K562 (cell line): ENCODE measurements around the gene KCNQ4. TPM values are rescaled to one million over a fixed set of nuclear protein-coding genes. Genes with fewer than 3 reads are reported as not detected.

Experiments used
- CEBPG ChIP-seq, 3 experiments: fragments of 200-800 bp in 1 of 3; sonication (Bioruptor generic) in 1 of 3; sonication (generic) in 1 of 3; formaldehyde crosslinking in 1 of 3; IDR thresholded peaks in 2 of 3; conservative IDR thresholded peaks in 1 of 3; 2 replicates each; pipeline versions ENCODE4 v1.6.1 to v1.8.0; 2016 to 2022; ENCODE audit warnings: missing compliant biosample characterization in 2 of 3, missing genetic modification characterization in 2 of 3, mild to moderate bottlenecking in 1 of 3, missing genetic modification reagents in 1 of 3
- ETV6 ChIP-seq, 3 experiments: fragments of 150-350 bp in 1 of 3; sonication (generic) in 1 of 3; formaldehyde crosslinking in 1 of 3; IDR thresholded peaks; 2 replicates each; pipeline versions ENCODE4 v1.6.1 to v1.8.0; 2014 to 2022; ENCODE audit warnings: borderline replicate concordance in 2 of 3, low read depth in 2 of 3, antibody characterized with exemption in 1 of 3, low read length in 1 of 3, mild to moderate bottlenecking in 1 of 3, missing genetic modification reagents in 1 of 3
- GABPB1 ChIP-seq: sonication (generic); formaldehyde crosslinking; IDR thresholded peaks from 2 replicates; pipeline ENCODE4 v1.8.0; 2022; ENCODE audit warnings: mild to moderate bottlenecking, missing genetic modification reagents
- KLF1 ChIP-seq: fragments of 450-650 bp; IDR thresholded peaks from 2 replicates; pipeline ENCODE4 v1.6.1; 2016; ENCODE audit warnings: missing genetic modification characterization, missing compliant biosample characterization
- MGA ChIP-seq: fragments of 450-650 bp; IDR thresholded peaks from 2 replicates; pipeline ENCODE4 v1.6.1; 2016; ENCODE audit warnings: mild to moderate bottlenecking, moderate library complexity
- PHF8 ChIP-seq: fragments of 200-600 bp; sonication (generic); IDR thresholded peaks from 2 replicates; pipeline ENCODE4 v1.6.1; 2012; ENCODE audit warnings: mixed run types, mild to moderate bottlenecking, inconsistent platforms, low read length, moderate library complexity, borderline replicate concordance
- ZNF277 ChIP-seq: fragments of 250-450 bp; sonication (Bioruptor Pico); IDR thresholded peaks from 2 replicates; pipeline ENCODE4 v1.8.0; 2022; ENCODE audit warnings: inconsistent platforms, mild to moderate bottlenecking, moderate library complexity, borderline replicate concordance
- ZNF639 ChIP-seq, 2 experiments: fragments of 200-800 bp in 1 of 2; sonication (Bioruptor generic) in 1 of 2; sonication (generic) in 1 of 2; formaldehyde crosslinking in 1 of 2; IDR thresholded peaks in 1 of 2; conservative IDR thresholded peaks in 1 of 2; 2 replicates each; pipeline versions ENCODE4 v1.5.0 to v1.6.1; 2016 to 2020; ENCODE audit warnings: missing compliant biosample characterization in 1 of 2, missing genetic modification characterization in 1 of 2, missing genetic modification reagents in 1 of 2
- ZSCAN32 ChIP-seq: fragments of 450-650 bp; formaldehyde crosslinking; IDR thresholded peaks from 2 replicates; pipeline ENCODE4 v1.4.0; 2020; ENCODE audit warnings: mild to moderate bottlenecking, moderate library complexity
- polyA plus RNA-seq, 8 experiments: library from polyadenylated mRNA; depleted of rRNA in 4 of 8; stranded (reverse) in 5 of 8; unstranded in 3 of 8; fragments of >200 nt; fragmentation: Nextera tagmentation in 2 of 8; fragmentation: Illumina TruSeq in 1 of 8; extraction: Ambion mirVana in 2 of 8; extraction: Trizol in 1 of 8; gene quantifications; 2 replicates each; pipeline versions ENCODE4 v1.2.1 to v1.2.3, GENCODE V29; 2011 to 2014; ENCODE audit warnings: inconsistent platforms in 1 of 8, missing spikeins in 1 of 8
- total RNA-seq, 7 experiments: library from RNA; depleted of rRNA in 6 of 7; stranded (reverse); fragments of >200 nt in 6 of 7; fragmentation: Illumina TruSeq in 2 of 7; extraction: Trizol in 2 of 7; gene quantifications; 2 replicates each; pipeline versions ENCODE4 v1.2.1 to v1.2.3, GENCODE V29; 2011 to 2021; ENCODE audit warnings: low replicate concordance in 1 of 7

Gene KCNQ4
- total and polyA plus RNA-seq, 9 of the 15 experiments (the other 6 are each of a cell fraction or from before 2014, with no cell fraction given) = 0.07 to 4.1 (median 0.79) TPM

DNA sequence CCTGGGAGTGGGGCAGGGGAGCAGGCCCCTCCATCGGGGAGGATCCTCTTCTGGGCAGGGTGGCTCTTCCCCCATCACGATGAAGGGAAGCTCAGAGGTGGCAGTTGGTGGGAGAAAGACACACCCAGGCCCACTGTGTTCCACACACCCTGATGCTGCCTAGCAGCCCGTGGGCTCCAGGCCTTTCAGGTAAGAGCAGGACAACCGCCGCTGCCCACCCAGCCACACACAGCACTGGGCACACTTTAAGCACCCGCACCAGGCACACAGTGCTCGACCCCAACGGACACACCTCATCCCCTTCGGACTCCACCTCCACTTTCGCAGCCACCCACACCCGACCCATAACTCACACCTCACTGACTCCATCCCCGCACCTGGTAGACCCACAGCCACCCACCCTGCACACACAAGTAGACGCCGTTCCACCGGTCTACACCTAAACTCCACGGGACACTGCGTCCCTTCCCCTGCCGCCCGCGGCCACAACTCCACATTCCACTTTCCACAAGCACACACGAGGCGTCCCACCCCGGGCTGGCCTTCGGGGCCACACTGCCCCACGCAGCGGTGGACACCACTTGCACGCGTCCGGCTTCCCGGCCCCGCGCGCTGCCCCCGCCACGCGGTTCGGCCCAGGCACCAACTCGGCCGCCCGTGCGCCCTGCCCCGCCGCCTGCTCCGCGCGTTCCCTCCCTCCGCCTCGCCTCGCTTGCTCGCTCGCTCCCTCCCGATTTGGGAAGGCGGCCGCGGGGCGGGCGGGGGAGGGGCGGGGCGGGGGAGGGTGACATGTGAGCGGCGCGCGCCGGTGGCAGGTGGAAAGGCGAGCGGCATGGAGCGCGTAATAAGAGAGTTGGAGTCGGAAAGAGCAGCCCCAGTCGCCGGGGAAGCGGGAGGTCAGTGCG lies at the start of gene KCNQ4 (continued):
- TF ChIP-seq MGA = peak; percentile 80
- no peak for TF ChIP-seq ETV6 (IDR thresholded peaks at IDR 0.05; ENCODE audit: borderline replicate concordance in 1 of 2, low read depth in 2 of 2, low read length in 1 of 2)
- peak; percentile 91; the same call in 1 of the 2 replicates for TF ChIP-seq ETV6 (CRISPR knock-in tag; IDR thresholded peaks at IDR 0.05; ENCODE audit: borderline replicate concordance)
- no peak for TF ChIP-seq ZNF277 (CRISPR knock-in tag)
- no peak for TF ChIP-seq ZNF639 (CRISPR knock-in tag; conservative IDR thresholded peaks at IDR 0.05 in 1 of 2, IDR thresholded peaks at IDR 0.05 in 1 of 2)
- TF ChIP-seq GABPB1 (CRISPR knock-in tag) = no peak
- peak; percentile 41; the same call in 1 of the 2 replicates for TF ChIP-seq CEBPG (CRISPR knock-in tag; IDR thresholded peaks at IDR 0.05)
- TF ChIP-seq CEBPG (tag; conservative IDR thresholded peaks at IDR 0.05 in 1 of 2, IDR thresholded peaks at IDR 0.05 in 1 of 2) = no peak
- TF ChIP-seq ZSCAN32 (CRISPR knock-in tag) = no peak
- peak; percentile 54; the same call in 1 of the 2 replicates for TF ChIP-seq PHF8
- TF ChIP-seq KLF1 (tag) = no peak
